ENCODE measurements around the gene SEPTIN8.
A peak's percentile ranks its signal among the peaks of the same experiment; 100 is the strongest.

The SEPTIN8 gene

GRCh38 chr5:132729896-132730295, 47.1 kb downstream of the SEPTIN8 start:
- no peak overlapping the region for H3K27ac ChIP-seq
- TF ChIP-seq, protein P1, sequence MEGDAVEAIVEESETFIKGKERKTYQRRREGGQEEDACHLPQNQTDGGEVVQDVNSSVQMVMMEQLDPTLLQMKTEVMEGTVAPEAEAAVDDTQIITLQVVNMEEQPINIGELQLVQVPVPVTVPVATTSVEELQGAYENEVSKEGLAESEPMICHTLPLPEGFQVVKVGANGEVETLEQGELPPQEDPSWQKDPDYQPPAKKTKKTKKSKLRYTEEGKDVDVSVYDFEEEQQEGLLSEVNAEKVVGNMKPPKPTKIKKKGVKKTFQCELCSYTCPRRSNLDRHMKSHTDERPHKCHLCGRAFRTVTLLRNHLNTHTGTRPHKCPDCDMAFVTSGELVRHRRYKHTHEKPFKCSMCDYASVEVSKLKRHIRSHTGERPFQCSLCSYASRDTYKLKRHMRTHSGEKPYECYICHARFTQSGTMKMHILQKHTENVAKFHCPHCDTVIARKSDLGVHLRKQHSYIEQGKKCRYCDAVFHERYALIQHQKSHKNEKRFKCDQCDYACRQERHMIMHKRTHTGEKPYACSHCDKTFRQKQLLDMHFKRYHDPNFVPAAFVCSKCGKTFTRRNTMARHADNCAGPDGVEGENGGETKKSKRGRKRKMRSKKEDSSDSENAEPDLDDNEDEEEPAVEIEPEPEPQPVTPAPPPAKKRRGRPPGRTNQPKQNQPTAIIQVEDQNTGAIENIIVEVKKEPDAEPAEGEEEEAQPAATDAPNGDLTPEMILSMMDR (conservative IDR thresholded peaks at IDR 0.05) = no peak

DNA sequence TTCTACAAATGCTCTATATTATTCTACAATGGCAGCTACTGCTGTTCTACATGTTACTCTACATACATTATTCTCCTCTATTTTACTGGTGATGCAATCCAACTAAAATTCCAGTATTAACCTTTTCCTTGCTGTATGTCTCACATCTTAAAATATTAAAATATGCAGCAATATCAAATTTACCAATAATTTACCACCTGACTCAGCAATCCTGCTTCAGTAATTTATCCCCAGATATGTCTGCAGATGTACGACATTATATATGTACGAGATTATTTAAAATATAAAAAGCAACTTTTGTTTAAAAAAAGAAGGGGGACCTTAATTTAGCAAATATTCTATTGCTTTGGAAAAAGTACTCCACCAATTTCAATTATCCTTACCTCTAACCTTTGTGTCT, 51.3 kb downstream of the SEPTIN8 start:
- TF ChIP-seq, protein P1 (conservative IDR thresholded peaks at IDR 0.05) = no peak
- no peak overlapping the region for H3K27ac ChIP-seq

DNA sequence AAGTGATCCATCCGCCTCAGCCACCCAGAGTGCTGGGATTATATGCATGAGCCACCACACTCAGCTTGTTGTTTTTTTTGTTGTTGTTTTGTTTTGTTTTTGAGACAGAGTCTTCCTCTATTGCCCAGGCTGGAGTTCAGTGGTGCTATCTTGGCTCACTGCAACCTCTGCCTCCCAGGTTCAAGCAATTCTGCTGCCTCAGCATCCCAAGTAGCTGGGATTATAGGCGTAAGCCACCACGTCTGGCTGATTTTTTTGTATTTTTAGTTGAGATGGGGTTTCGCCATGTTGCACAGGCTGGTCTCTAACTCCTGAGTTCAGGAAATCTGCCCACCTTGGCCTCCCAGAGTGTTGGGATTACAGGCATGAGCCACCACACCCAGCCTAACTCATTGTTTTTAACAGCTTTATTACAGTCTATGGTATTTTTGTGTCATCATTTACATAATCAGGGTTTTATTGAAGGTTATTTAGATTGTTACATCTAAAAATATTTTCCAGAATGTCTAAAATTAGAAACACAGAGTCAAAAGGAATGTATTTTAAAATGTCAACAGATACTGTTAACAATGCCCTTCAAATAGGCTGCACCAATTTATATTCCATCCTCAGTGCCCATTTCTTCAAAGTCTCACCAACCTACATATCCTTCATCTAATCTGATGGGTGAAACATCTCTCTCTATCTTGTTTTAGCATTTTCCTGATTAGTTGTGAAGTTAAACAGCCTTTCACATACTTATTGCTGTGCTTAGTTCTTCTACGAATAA, 58.3 kb downstream of the SEPTIN8 start:
- TF ChIP-seq, protein P1 (conservative IDR thresholded peaks at IDR 0.05) = no peak
- no peak overlapping the region for H3K27ac ChIP-seq

GRCh38 chr5:132714456-132715307, 62.4 kb downstream of the SEPTIN8 start:
- TF ChIP-seq, protein P1 (conservative IDR thresholded peaks at IDR 0.05) = peak; percentile 63
- no peak overlapping the region for H3K27ac ChIP-seq

DNA sequence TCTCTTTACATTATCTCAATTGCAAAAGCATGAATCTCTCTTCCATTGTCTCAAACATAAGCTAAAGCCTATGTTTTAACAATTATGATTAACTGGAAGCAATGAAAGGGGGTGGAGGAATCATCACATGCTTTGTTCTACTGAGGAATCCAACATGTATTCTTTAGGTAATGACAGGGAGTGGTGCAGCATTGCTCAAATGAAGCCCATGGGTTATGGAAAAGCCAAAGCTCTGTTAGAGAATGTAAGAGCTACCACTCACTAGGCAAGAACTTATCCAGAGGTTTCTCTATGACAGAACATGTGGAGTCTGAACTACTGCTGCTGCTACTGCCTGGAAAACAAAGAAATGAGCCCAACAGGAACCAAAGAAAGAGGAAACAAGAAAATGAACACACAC, 68.4 kb downstream of the SEPTIN8 start:
- TF ChIP-seq, protein P1 (conservative IDR thresholded peaks at IDR 0.05) = no peak
- no peak overlapping the region for H3K27ac ChIP-seq

GRCh38 chr5:132704875-132705274, 72.2 kb downstream of the SEPTIN8 start:
- TF ChIP-seq, protein P1 (conservative IDR thresholded peaks at IDR 0.05) = no peak
- no peak overlapping the region for H3K27ac ChIP-seq
